ENCODE results near the gene TMPRSS6. TPM values are rescaled to one million over a fixed set of nuclear protein-coding genes. Genes with fewer than 3 reads are reported as not detected.

The TMPRSS6 gene
- total RNA-seq, 1 experiment from 2014 or later, result not detected

- no peak for DNase-seq (ENCODE audit: low read depth)
Observed at GRCh38 chr22:37065961-37066360, 43.6 kb downstream of the TMPRSS6 start.

DNA sequence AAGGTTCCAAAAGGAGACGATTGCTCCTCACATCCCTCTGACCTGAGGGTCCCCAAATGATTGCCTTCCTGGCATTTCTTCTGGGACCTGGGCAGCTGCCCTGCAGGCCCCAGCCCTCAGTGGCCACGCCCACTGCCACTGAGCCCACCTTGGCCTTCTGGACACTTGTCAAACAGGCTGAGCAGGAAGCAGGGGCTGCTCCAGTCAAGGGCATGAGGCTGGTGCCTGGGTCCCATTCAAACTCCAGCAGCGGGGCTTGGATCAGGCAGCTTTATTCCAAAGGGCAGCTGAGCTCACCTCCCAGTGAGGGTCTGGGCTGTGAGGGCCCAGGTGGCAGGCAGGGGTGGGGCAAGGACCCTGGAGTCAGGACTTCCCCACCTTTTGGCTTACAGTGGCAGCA is 44.3 kb downstream of the TMPRSS6 start:
- no peak for DNase-seq (ENCODE audit: low read depth)

- DNase-seq (ENCODE audit: low read depth), result no peak
Observed at GRCh38 chr22:37064553-37064952, 45.0 kb downstream of the TMPRSS6 start.

- peak; percentile 13 for DNase-seq (ENCODE audit: low read depth)
Observed at GRCh38 chr22:37063431-37064420, 45.8 kb downstream of the TMPRSS6 start.

- no peak for DNase-seq (ENCODE audit: low read depth)
Observed at GRCh38 chr22:37062702-37063381, 46.7 kb downstream of the TMPRSS6 start.

DNA sequence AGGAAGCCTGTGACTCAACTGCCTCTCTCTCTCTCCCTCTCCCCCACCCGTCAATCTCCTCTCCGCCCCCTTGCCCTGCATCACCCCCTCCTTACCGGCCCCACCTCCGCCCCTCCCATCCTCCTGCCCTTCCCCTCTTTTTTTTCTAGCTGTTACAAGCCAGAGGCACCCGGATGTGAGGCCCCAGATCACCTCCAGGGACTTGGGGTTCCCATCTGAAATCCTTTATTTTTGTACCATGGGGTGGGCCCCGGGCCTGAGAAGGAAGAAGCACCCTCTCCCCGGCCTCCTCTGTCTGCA is 47.2 kb downstream of the TMPRSS6 start:
- no peak for DNase-seq (ENCODE audit: low read depth)

- DNase-seq (ENCODE audit: low read depth), result no peak
Observed at GRCh38 chr22:37061611-37062375, 47.7 kb downstream of the TMPRSS6 start.

GRCh38 chr22:37060801-37061610 is 48.5 kb downstream of the TMPRSS6 start:
- no peak for DNase-seq (ENCODE audit: low read depth)

DNA sequence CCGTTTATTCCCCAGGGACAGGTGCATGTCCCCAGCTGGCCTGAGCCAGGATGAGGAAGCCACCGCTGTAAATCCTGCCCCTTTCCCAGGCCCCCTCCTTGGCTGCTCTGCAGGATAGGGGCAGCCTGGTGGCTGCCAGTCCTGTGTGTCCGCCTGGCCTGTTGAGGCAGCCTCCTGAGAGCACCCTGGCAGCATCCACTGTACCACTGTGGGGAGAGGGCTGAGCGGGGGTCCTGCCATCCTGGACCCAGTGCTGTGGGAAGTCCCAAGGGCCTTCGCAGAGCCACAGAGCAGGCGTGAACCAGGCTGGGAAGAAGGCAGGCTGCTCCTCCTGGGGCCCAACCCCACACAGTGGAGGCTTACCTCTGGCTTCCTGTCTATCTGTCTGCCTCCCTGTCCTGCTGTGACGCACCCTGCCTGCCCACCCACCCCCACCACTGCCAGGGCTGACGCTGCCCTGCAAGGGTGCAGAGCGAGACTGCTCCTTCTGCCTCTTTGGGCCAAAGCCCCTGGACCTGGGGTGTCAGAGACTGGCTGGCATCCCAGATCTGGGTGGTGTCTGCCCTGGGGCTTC is 49.5 kb downstream of the TMPRSS6 start:
- no peak for DNase-seq (ENCODE audit: low read depth)

DNA sequence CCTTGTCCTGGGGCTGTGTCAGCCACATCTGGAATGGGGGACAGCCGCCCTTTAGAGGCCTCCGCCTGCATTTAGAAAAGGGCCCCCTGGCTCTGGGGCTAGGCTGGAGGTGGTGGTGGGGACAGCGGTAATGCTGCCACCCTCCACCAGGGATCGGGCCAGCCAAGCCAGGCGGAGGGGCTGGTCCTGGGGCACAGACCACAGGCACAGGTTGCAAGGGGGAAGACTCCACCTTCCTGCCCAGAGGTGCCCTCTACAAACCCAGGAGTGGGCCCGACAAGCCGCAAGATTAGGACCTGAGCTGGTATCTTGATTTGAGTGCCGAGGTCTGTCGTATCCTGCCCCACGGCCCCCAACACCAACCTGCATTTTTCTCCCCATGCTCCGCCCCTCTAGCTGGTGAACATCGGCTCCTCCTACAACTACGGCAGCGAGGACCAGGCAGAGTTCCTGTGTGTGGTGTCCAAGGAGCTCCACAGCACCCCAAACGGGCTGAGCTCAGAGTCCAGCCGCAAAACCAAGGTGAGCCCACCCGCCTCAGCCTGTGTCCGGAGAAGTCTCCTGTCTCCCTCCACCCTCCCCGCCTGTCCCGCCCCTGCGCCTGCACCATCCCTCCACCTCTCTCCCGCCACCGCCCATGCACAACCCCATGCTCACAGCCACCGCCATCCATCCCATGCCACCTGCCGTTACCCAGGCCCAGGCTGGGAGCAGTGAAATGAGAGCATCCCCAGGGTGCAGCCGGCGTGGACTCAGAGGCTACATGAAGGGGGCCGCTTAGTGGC is 50.4 kb downstream of the TMPRSS6 start:
- no peak for DNase-seq (ENCODE audit: low read depth)

DNA sequence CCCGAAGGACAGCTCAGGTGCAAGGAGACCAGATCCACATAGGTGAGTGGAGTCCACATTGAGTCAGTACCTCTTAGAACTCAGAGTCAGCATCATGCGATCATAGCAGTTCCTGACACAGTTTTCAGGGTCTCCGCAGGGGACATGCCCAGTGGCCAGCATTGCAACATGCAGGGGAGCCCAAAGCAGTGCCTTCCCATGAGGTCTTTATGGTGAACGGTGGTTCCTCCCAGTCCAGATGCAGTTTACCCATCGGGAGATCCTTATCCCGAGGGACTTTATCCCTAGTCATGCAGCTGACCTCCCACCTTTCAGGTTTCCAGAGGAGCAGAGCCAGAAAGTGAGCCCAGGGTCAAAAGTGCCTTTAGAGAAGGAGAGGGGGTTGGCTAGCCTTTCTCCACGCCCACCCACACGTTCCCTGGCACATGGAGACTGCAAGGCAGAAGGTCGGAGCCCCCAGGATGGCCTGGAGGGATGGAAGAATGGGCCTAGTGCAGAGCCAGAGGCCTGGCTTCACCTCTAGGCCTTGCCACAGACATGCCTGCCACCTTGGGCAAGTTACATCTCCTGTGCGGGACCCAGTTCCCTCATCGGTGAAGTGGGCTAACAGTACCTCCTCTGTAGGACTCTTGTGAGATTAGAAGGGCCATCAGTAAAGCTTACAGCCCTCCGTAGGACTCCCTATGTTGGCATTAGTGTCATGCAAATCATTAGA is 51.6 kb downstream of the TMPRSS6 start:
- no peak for DNase-seq (ENCODE audit: low read depth)

DNA sequence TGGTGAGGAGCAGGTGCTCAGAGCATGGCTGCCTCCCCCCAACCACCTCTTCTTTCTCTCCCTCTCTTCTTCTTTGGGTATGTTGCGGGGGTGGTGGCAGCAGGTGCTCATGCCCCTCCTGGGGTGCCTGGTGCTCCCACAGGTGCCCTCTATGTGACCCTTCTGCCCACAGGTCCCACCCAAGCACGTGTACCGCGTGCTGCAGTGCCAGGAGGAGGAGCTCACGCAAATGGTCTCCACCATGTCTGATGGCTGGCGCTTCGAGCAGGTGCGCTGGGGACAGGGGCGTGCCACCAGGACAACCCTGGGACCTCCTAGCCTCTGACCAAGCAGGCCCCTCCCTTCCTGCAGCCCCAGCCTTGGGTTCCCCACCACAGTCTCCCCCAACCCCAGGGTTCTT is 52.3 kb downstream of the TMPRSS6 start:
- no peak for DNase-seq (ENCODE audit: low read depth)

GRCh38 chr22:37056246-37056645 is 53.3 kb downstream of the TMPRSS6 start:
- DNase-seq (ENCODE audit: low read depth), result no peak

GRCh38 chr22:37054600-37055365 is 54.7 kb downstream of the TMPRSS6 start:
- DNase-seq (ENCODE audit: low read depth), result no peak

- no peak for DNase-seq (ENCODE audit: low read depth)
Observed at GRCh38 chr22:37054056-37054395, 55.5 kb downstream of the TMPRSS6 start.

- no peak for DNase-seq (ENCODE audit: low read depth)
Observed at GRCh38 chr22:37053310-37054055, 56.0 kb downstream of the TMPRSS6 start.

DNA sequence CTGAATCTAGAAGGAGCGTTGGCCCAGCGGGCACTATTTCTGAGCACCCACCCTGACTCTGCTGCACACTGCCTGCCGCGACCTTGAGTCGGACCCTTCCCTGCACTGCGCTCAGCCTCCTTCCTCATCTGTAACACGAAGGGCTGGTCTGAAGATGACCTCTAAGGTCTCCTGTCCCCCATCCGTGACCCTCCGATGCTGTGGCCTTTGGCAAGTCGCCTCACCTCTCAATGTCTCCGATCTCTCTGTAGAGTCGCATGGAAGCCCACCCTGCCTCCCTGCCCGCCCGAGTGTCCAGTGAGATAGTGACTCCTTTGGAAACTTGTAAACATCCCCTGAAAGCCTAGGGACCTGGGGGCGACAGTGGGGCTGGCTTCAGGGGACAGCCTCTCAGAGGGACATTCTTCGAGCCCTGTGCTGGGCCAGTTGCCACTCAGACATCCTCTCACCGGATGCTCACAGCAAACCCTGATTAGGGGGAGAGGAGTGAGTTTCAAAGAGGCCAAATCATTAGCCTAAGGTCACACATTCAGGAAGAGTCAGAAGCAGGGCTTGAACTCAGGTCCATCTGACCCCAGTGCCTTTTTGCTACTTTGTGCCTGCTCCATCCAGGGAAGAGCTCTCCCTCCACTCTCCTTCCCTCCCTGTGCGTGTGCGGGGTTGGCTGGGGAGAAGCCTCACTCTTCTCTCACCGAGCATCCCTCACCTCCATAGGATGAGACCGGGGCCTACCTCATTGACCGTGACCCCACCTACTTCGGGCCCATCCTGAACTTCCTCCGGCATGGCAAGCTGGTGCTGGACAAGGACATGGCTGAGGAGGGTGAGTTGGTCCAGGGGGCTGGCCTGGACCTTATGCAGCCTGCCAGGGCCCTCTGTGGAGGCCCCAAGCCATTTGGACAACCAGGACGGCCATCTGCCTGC is 56.9 kb downstream of the TMPRSS6 start:
- DNase-seq (ENCODE audit: low read depth), result no peak

Data from M059J (cell line).